ENCODE measurements around the gene CADM3. TPM values are rescaled to one million over a fixed set of nuclear protein-coding genes. Genes with fewer than 3 reads are reported as not detected.

The CADM3 gene
- total RNA-seq: 0.28 TPM in 1 of 2 replicates, not detected in the other

GRCh38 chr1:159171254-159171687, at the start of gene CADM3:
Gene CADM3, plus strand, starts transcription at chr1:159171615. Its CDS starts 151 bp downstream, at chr1:159171766.

DNA sequence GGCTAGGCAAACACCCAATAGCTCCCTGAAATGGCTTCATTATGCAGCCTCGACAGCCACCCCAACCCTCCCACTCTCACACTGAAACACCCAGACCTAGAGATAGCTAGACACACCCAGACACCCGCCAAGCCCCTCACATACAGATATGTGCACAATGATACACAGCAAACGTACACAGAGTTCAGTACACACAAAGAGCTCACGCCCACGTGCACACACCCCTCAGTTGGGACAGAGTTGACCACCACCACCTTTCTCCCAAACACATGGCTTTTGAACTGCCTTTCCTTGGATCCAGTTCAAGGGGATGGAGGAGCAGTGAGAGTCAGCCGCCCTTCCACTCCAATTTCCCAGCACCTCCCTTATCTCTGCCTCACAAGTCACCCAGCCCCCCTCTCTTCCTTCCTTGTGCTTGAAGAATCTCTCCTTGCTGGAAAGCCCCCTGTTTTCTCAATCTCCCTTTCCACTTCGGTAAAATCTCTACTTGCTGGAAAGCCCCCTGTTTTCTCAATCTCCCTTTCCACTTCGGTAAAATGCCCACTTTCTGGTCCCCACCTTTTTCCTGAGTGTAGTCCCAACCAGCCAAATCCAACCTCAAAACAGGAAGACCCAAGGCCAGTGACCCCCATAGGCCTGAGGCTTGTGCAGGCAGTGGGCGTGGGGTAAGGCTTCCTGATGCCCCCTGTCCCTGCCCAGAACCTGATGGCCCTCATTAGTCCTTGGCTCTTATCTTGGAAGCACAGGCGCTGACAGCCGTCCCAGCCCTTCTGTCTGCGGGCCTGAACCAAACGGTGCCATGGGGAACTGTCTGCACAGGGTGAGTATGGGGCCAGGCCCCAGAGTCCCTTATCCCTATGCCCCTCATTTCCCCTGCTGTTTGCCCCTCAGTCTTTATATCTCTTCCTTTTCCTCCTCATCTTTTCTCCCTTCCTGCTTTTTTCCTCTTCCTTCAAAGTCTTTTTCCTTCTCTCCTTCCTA, 33.0 kb downstream of the CADM3 start, which contains the start of gene ACKR1:
ACKR1 (plus strand) TSS at position 715 of the 981 bp plus-strand sequence; CDS start at position 800, 85 bp downstream.

Other genes with a start within 250 kb of the CADM3 start
- gene PYHIN1, start 240.1 kb upstream of the CADM3 start, total RNA-seq: not detected in 2 replicates
- 71.9 and 107 TPM in 2 replicates for gene IFI16, start 161.7 kb upstream of the CADM3 start, total RNA-seq
- gene AIM2, start 94.8 kb upstream of the CADM3 start, total RNA-seq: not detected in 2 replicates
- not detected in 2 replicates for gene ACKR1, start 33.3 kb downstream of the CADM3 start, total RNA-seq
- gene FCER1A, start 130.7 kb downstream of the CADM3 start, total RNA-seq: not detected in 2 replicates

Data from regular cardiac myocyte (primary cell).